ENCODE data around the gene SUPT20HL1.
"Not testable (repeated sequence)": the region's sequence is repeated elsewhere in the genome, so short reads cannot be mapped to it uniquely, and the experiment has no call there.

Gene SUPT20HL1

DNA sequence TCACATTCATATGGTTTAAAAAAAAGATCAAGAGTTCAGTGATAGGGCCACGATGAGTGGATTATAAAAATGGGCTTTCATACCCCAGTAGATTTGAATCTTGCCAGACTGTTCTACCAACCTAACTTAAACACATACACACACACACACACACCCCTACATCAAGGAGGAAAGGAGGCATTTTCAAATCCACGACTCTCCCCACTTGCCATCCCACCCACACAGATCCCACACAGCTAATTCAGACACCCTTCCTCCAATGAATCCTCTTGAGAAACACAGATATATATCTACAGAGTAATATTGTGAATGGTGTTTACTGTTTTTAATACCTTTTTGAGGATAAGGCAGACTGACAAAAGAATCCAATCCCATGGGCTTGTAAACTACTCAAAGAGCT lies 16.8 kb downstream of the SUPT20HL1 start:
- in situ Hi-C loops (cut with HindIII; ENCODE audit: low pct_ligation_motif_present, low sequenced_read_pairs) = no loop called here
- Histone ChIP-seq H3K36me3 (replicated peaks) (no peaks in the 10 kb centered on the region), H3K27me3 (replicated peaks) (no peaks in the 10 kb centered on the region), H3K27ac (no peak overlapping the region), H3K4me3 (ENCODE audit: low read depth, low read length) (no peak overlapping the region)
- no peak for DNase-seq
- TF ChIP-seq CTCF (IDR thresholded peaks at IDR 0.05; ENCODE audit: low read depth, low read length, missing control alignments) = no peak

DNA sequence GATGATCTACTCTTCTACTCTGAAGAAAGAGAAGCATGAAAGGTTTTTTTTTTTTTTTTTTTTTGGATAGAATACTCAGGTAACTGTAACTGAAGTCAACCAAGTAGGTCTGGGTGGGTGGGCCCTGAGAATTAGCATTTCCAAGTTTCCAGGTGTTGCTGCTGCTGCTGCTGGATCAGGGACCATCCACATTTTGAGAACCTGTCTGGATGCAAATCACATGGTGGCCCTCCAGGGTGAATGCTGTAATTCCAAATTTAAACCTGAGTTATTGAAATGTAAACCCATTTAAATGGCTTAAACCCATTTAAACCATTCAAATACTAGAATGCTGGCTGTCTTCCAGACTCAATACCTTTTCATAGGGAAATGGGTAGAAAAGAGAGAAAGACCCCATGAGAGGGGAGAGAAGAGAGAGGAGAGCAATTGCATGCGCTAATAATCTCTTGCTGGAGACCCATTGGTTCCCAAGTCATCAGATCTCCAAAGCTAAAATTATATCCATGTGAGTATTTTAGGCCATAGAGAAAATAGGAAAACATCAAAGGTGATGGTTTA lies 17.6 kb downstream of the SUPT20HL1 start:
- Histone ChIP-seq H3K27ac (no peak overlapping the region), H3K4me3 (ENCODE audit: low read depth, low read length) (no peak overlapping the region), H3K36me3 (replicated peaks) (no peaks in the 10 kb centered on the region), H3K27me3 (replicated peaks) (no peaks in the 10 kb centered on the region)
- DNase-seq = no peak
- no peak for TF ChIP-seq CTCF (IDR thresholded peaks at IDR 0.05; ENCODE audit: low read depth, low read length, missing control alignments)
- in situ Hi-C loops (cut with HindIII; ENCODE audit: low pct_ligation_motif_present, low sequenced_read_pairs) = no loop called here

- Histone ChIP-seq H3K27ac (no peak overlapping the region), H3K27me3 (replicated peaks) (no peaks in the 10 kb centered on the region), H3K36me3 (replicated peaks) (no peaks in the 10 kb centered on the region), H3K4me3 (ENCODE audit: low read depth, low read length) (no peak overlapping the region)
- DNase-seq = no peak
- in situ Hi-C loops (cut with HindIII; ENCODE audit: low pct_ligation_motif_present, low sequenced_read_pairs) = no loop called here
- TF ChIP-seq CTCF (IDR thresholded peaks at IDR 0.05; ENCODE audit: low read depth, low read length, missing control alignments) = no peak
Observed at GRCh38 chrX:24378706-24379105, 18.3 kb downstream of the SUPT20HL1 start.

DNA sequence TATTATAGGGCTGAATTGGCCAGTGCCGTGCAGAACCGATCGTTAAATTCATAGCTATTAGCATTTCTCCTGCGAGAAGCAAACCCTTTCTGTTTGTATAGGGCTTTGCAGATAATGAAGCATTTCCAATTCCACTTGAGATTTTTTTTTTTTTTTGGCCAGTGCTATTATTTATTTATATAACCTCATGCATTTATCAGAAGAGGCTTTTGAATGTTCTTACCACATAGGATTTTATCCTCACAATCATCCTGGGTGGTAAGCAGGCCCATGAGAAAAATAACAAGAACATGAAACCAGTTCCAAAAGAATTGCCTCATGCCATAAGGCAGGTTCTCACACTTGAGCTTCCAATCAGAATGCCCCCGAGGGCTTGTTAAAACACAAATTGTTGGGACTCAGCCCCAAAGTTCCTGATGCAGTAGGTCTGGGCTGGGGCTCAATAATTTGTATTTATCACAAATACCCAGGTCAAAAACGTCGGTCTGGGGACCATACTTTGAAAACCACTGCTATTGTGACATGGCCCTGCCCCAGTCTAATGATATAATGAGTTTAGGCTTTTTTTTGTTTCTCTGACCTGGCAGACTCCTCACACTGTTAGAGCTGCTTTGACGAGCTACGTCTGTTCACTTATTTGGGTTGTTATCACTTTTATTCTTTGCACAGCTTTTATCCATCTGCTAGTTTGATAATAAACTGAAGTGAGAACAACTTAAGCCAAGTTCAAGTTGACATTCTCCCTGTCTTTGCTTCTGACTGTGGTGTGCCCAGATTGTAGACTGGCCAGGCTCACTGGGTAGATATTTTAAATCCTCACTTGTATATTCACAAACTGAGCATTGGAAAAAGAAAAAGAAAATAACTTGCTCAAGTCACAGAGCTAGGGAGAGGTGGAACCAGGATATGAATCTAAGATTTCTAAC lies 20.1 kb downstream of the SUPT20HL1 start:
- no peaks in the 10 kb centered on the region for H3K27me3 ChIP-seq (replicated peaks)
- H3K36me3 ChIP-seq (replicated peaks) = no peaks in the 10 kb centered on the region
- no peak overlapping the region for H3K4me3 ChIP-seq (ENCODE audit: low read depth, low read length)
- in situ Hi-C loops (cut with HindIII; ENCODE audit: low pct_ligation_motif_present, low sequenced_read_pairs) = no loop called here
- no peak overlapping the region for H3K27ac ChIP-seq
- DNase-seq = no peak
- no peak for TF ChIP-seq CTCF (IDR thresholded peaks at IDR 0.05; ENCODE audit: low read depth, low read length, missing control alignments)

- H3K4me3 ChIP-seq (ENCODE audit: low read depth, low read length); H3K27me3 ChIP-seq (replicated peaks); DNase-seq; H3K27ac ChIP-seq; H3K36me3 ChIP-seq (replicated peaks); in situ Hi-C loops (cut with HindIII; ENCODE audit: low pct_ligation_motif_present, low sequenced_read_pairs): not testable (repeated sequence)
Observed at GRCh38 chrX:24382315-24382714, 21.9 kb downstream of the SUPT20HL1 start.

GRCh38 chrX:24387724-24388123 lies 27.3 kb downstream of the SUPT20HL1 start:
- H3K4me3 ChIP-seq (ENCODE audit: low read depth, low read length) = no peak overlapping the region
- in situ Hi-C loops (cut with HindIII; ENCODE audit: low pct_ligation_motif_present, low sequenced_read_pairs) = no loop called here
- no peak for TF ChIP-seq CTCF (IDR thresholded peaks at IDR 0.05; ENCODE audit: low read depth, low read length, missing control alignments)
- no peak for DNase-seq
- no peaks in the 10 kb centered on the region for H3K36me3 ChIP-seq (replicated peaks)
- no peaks in the 10 kb centered on the region for H3K27me3 ChIP-seq (replicated peaks)
- H3K27ac ChIP-seq = no peak overlapping the region
